HL-60/S4 treated with retinoic acid at 250 ng/mL for 4 days and 3 days (cell line): Measurements from ENCODE around the gene CHCHD10.

Experiments
- in situ Hi-C: fragments of 300-500 bp; cut with MboI; formaldehyde crosslinking; loops from 2 replicates; pipeline ENCODE4 v1.7.0; 2022; ENCODE audit warnings: low sequenced_read_pairs

The CHCHD10 gene

DNA sequence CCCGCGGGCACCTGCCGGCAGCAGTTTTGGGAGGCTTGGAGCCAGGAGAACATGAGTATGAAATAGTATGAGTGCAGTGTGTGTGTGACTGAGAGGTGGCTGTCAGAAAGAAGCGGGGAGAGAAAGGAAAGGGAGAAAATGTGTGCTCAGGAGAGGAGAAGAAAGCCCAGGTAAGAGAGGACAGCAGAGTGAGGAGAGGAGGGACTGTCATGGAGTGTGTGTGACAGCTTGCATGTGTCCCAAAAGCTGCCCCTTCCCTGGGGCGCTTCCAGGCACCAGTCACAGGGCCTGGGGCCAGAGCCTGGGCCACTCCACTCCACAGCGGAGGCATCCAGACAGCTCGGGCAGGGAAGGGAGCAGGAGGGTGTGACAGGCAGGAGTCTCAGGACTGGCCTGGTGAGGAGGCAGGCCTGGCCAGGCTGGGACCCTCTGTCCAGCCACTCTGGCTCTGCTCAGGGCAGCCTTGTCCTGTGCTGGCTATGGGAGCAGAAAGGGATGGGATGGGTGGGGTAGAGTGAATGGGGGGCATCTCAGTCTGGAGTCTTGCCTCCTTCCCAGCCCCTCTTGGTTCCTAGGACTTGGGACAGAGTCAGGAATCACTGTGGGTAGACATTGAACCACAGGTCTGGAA is 5.8 kb upstream of the CHCHD10 start:
- in situ Hi-C loops: no loop called here

- in situ Hi-C loops: no loop called here
Measured at GRCh38 chr22:23772649-23773473, 5.1 kb upstream of the CHCHD10 start, which contains the start of gene MMP11. TSS of gene MMP11 (plus strand) at chr22:23772849. CDS start at chr22:23772871, 22 bp downstream.

GRCh38 chr22:23772315-23772648 is 4.5 kb upstream of the CHCHD10 start:
- in situ Hi-C loops: no loop called here

GRCh38 chr22:23769321-23769965 is 1.7 kb upstream of the CHCHD10 start:
- in situ Hi-C loops: no loop called here

GRCh38 chr22:23767303-23767672 is 484 bp downstream of the CHCHD10 start:
- in situ Hi-C loops: no loop called here

- in situ Hi-C loops: no loop called here
Measured at GRCh38 chr22:23764899-23765881, 2.6 kb downstream of the CHCHD10 start.

GRCh38 chr22:23763954-23764353 is 3.8 kb downstream of the CHCHD10 start:
- in situ Hi-C loops: no loop called here

- in situ Hi-C loops: no loop called here
Measured at GRCh38 chr22:23763579-23763945, 4.2 kb downstream of the CHCHD10 start.

DNA sequence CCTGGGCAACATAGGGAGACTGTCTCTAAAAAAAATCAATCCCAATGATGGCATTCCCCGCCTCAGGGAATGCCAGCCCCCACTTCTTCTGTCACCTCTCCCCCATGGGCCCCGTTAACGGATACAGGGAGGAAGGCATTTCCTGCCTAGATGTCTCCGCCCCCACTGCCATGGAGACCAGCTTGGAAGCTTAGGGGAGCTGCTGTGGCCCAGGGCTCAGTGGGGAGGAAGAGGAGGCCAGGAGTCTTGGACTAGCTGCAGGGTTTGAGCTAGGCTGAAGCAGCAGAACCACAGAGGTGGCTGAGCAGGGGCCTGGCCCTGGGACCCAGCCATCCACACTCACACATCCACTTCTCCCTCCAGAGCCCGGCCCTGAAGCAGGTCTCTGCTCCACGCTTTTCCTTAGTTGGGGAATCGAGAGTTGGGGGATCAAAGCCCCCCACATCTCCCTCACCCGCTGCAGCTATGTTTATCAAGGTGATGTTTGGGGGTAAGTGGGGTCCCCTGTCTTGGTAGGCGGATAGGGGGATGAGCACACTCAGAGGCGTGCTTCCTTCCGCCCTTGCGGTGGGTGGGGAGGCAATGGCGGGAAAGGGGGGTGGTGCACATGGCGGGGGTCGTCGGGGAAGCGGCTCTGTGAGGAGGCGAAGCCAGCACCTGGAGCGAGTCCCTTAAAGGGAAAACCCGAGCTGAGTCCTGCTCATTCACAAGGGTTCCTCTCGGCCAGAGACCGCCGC is 4.8 kb downstream of the CHCHD10 start, which contains the start of gene C22orf15:
TSS of gene C22orf15 (plus strand) at position 149 of the 737 bp plus-strand sequence. CDS start at position 466, 317 bp downstream.
- in situ Hi-C loops: no loop called here

DNA sequence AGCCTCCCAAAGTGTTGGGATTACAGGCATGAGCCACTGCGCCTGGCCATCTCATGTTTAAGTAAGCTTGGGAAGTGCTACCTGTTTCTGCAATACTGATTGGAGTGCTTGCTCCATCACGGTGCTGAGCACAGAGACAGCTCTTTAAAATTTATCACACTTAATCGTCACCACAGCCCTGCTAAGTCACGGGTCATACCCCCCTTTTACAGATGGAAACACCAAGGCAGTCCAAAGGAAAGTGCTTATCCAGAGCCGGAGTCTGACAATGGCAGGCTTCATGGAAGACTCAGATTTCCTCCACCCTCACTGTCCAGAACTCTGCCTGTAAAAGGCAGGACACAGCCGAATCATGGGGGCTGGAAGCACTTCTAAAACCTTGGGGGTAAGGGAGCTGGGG is 7.7 kb downstream of the CHCHD10 start:
- in situ Hi-C loops: no loop called here

DNA sequence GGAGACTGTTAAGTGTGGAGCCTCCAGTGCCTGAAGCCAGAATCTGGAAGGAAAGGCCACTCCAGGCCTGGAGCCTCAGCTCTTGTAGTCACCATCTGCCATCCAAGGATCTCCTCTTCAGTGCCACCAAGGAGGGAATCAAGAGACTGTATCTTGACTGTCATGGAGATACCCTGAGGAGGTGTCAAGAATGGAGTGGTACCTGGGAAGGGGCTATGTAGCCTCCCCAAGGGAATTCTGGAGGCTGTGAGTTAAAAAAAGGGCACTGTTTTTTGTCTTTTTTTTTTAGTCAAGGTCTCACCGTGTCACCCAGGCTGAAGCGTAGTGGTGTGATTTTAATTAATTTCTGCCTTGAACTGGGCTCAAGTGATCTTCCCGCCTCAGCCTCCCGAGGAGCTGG is 8.2 kb downstream of the CHCHD10 start:
- in situ Hi-C loops: no loop called here

GRCh38 chr22:23756891-23757290 is 10.9 kb downstream of the CHCHD10 start:
- in situ Hi-C loops: no loop called here

DNA sequence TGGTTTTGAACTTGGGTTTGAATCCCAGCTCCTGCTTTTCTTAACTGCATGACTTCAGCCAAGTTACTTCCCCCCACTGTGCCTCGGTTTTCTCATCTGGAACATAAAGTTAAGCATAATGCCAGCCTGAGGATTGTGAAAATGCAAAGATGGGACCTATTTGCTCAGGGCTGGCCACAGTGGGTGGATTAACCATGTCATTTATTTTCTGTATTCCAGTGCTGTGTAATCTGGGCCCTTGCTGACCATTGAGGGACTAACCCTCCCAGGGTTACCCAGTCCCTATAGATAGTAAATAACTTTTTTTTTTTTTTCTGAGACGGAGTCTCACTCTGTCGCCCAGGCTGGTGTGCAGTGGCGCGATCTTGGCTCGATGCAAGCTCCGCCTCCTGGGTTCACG is 12.1 kb downstream of the CHCHD10 start:
- in situ Hi-C loops: no loop called here

DNA sequence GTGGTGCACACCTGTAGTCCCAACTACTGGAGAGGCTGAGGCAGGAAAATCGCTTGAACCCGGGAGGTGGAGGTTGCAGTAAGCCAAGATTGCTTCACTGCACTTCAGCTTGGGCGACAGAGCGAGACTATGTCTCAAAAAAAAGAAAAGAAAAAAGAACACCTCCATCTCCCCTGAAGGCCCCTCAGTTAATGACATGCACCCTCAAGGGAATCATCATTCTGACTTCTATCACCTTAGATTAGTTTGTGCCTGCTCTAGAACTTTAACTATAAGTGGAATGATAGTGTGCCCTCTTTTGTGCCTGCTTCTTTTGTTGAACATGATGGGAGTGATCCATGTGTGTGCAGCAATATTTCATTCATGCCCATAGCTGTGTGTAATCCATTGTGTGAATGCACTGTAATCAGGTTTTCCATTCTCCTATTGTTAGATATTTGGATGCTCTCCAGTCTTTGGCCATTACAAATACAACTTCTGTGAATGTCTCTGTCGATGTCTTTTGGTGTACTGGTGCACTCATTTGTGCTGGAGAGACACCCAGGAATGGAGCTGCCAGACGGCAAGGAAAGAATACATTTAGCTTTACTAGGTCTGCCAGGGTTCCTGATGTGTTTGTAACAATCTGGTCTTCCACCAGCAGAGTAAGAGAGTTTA is 12.7 kb downstream of the CHCHD10 start:
- in situ Hi-C loops: no loop called here

DNA sequence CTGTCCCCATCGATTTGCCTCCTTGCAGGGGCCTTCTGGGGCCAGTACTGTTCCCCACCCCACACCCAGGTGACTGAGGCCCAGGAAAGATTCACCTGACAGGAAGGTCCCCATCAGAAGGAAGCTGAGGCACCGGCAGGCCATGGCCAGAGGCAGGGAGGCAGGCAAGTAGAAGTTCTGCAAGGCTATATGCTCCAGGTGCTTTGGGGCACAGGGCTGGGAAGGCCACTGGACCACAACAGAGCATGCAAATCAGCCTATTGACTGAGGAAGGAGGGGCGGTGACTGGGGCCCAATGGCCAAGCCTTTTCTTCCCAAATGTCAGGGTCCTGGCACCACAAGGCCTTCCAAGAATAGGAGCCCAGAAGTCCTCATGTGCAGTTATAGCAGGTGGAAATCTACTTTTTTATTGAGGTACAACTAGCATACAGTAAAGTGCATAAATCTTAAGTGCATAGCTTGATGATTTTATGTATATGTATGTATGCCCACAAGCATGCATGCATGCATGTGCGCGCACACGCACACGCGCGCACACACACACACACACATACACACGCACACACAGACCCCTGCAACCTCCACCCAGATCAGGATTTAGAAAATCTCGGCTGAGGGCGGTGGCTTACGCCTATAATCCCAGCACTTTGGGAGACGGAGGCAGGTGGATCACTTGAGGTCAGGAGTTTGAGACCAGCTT is 13.4 kb downstream of the CHCHD10 start, which contains the start of gene VPREB3:
TSS of gene VPREB3 (minus strand) at position 206 of the 700 bp plus-strand sequence. CDS start at position 144, 62 bp downstream.
- in situ Hi-C loops: no loop called here

- in situ Hi-C loops: no loop called here
Measured at GRCh38 chr22:23753385-23753784, 14.4 kb downstream of the CHCHD10 start.

DNA sequence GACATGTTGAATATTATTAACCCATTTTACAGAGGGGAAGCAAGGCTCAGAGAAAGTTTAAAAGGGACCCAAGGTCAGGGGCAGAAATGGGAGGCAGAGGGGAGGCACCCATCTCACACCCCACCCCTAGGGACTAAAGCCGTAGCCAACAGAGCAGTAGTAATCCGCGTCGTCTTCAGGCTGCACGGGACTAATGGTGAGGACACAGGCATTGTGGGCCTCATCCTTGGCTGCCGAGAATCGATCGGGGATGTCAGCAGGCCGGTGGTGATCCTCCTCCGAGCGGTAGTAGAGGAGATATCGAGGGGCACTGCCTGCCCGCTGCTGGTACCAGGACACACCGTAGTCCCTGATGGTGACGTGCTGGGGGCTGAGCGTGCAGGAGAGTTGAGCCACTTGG is 15.0 kb downstream of the CHCHD10 start:
- in situ Hi-C loops: no loop called here

- in situ Hi-C loops: no loop called here
Measured at GRCh38 chr22:23752090-23752691, 15.6 kb downstream of the CHCHD10 start.
